Measurements from ENCODE around the gene NPC1. TPM values are rescaled to one million over a fixed set of nuclear protein-coding genes. Genes with fewer than 3 reads are reported as not detected.

The NPC1 gene
- total and polyA plus RNA-seq, 8 donors, result 7.6 to 219 (median 59.3) TPM

- Histone ChIP-seq H3K27ac (no peak overlapping the region), H3K9me3 (no peaks in the 10 kb centered on the region), H3K4me1 (no peaks in the 10 kb centered on the region), H3K27me3 (no peaks in the 10 kb centered on the region), H3K4me3 (no peak overlapping the region), H3K36me3 (peaks cover 93 to 100% (median 100%) of the 10 kb centered on the region in 4 donors)
- TF ChIP-seq CTCF (IDR thresholded peaks at IDR 0.05) (no peak), POLR2AphosphoS5 (IDR thresholded peaks at IDR 0.05) (no peak), EP300 (IDR thresholded peaks at IDR 0.05) (no peak), POLR2A (IDR thresholded peaks at IDR 0.05) (no peak)
- DNase-seq, result peak in 1 of 2 donors; percentile 44
- WGBS, 5 donors, result 63 to 81% (median 70%) methylated on average over 4 of the region's 4 CpGs
- intact Hi-C loops (cut with DNase I; ENCODE audit: low total_unique reads), result no loop called here
Measured at GRCh38 chr18:23532848-23533247, 53.5 kb downstream of the NPC1 start.

GRCh38 chr18:23531912-23532311, 54.4 kb downstream of the NPC1 start:
- WGBS, 5 donors, result 89 to 97% (median 92%) methylated on average over 13 of the region's 13 CpGs
- Histone ChIP-seq H3K27me3 (no peaks in the 10 kb centered on the region), H3K4me3 (no peak overlapping the region), H3K9me3 (no peaks in the 10 kb centered on the region), H3K36me3 (peaks cover 90 to 100% (median 100%) of the 10 kb centered on the region in 4 donors), H3K4me1 (no peaks in the 10 kb centered on the region), H3K27ac (no peak overlapping the region)
- TF ChIP-seq EP300 (IDR thresholded peaks at IDR 0.05), result no peak
- TF ChIP-seq POLR2A (IDR thresholded peaks at IDR 0.05), result no peak
- TF ChIP-seq POLR2AphosphoS5 (IDR thresholded peaks at IDR 0.05), result no peak
- TF ChIP-seq CTCF (IDR thresholded peaks at IDR 0.05), result no peak
- intact Hi-C loops (cut with DNase I; ENCODE audit: low total_unique reads), result no loop called here
- DNase-seq, result no peak

- no peak for DNase-seq
- peaks cover 89 to 100% (median 100%) of the 10 kb centered on the region in 4 donors for H3K36me3 ChIP-seq
- H3K27me3 ChIP-seq, result no peaks in the 10 kb centered on the region
- no peak for TF ChIP-seq POLR2A (IDR thresholded peaks at IDR 0.05)
- no peak for TF ChIP-seq POLR2AphosphoS5 (IDR thresholded peaks at IDR 0.05)
- no peak overlapping the region for H3K4me3 ChIP-seq
- no peaks in the 10 kb centered on the region for H3K9me3 ChIP-seq
- no peak overlapping the region for H3K27ac ChIP-seq
- intact Hi-C loops (cut with DNase I; ENCODE audit: low total_unique reads), result no loop called here
- no peaks in the 10 kb centered on the region for H3K4me1 ChIP-seq
- 80 to 89% (median 86%) methylated on average over 7 of the region's 7 CpGs for WGBS, 5 donors
Measured at GRCh38 chr18:23530195-23530594, 56.1 kb downstream of the NPC1 start.

GRCh38 chr18:23529604-23530003, 56.7 kb downstream of the NPC1 start:
- TF ChIP-seq POLR2AphosphoS5 (IDR thresholded peaks at IDR 0.05) (no peak), CTCF (IDR thresholded peaks at IDR 0.05) (no peak), EP300 (IDR thresholded peaks at IDR 0.05) (no peak), POLR2A (IDR thresholded peaks at IDR 0.05) (no peak)
- Histone ChIP-seq H3K4me1 (no peaks in the 10 kb centered on the region), H3K27ac (no peak overlapping the region), H3K9me3 (no peaks in the 10 kb centered on the region), H3K27me3 (no peaks in the 10 kb centered on the region), H3K36me3 (peaks cover 89 to 100% (median 100%) of the 10 kb centered on the region in 4 donors), H3K4me3 (no peak overlapping the region)
- intact Hi-C loops (cut with DNase I; ENCODE audit: low total_unique reads), result no loop called here
- DNase-seq, result no peak
- 78 to 84% (median 80%) methylated on average over 3 of the region's 3 CpGs for WGBS, 5 donors

GRCh38 chr18:23528580-23529472, 57.5 kb downstream of the NPC1 start:
- intact Hi-C loops (cut with DNase I; ENCODE audit: low total_unique reads), result no loop called here
- no peak for DNase-seq
- H3K4me1 ChIP-seq, result no peaks in the 10 kb centered on the region
- no peak overlapping the region for H3K4me3 ChIP-seq
- no peaks in the 10 kb centered on the region for H3K9me3 ChIP-seq
- peak overlapping the region in 2 of 5 donors; percentile 24 for H3K27ac ChIP-seq
- whole genome bisulfite sequencing, 5 donors, result 83 to 84% (median 84%) methylated on average over 20 of the region's 20 CpGs
- peaks cover 88 to 100% (median 100%) of the 10 kb centered on the region in 4 donors for H3K36me3 ChIP-seq
- H3K27me3 ChIP-seq, result no peaks in the 10 kb centered on the region
- TF ChIP-seq POLR2AphosphoS5 (IDR thresholded peaks at IDR 0.05) (no peak), POLR2A (IDR thresholded peaks at IDR 0.05) (no peak), EP300 (IDR thresholded peaks at IDR 0.05) (no peak), CTCF (IDR thresholded peaks at IDR 0.05) (no peak)

Data from stomach (tissue), 9 donors.